GM21360 (cell line): Measurements from ENCODE around the gene ID3.

Source experiments
- ATAC-seq: cut with Tn5 transposase; IDR thresholded peaks from one replicate; pipeline ENCODE4 v1.9.1; 2021; ENCODE audit warnings: mild to moderate bottlenecking, moderate library complexity; ENCODE audit not compliant: unreplicated experiment

ID3 gene

GRCh38 chr1:23528250-23528978 lies 30.9 kb downstream of the ID3 start:
- peak; percentile 35 for ATAC-seq

GRCh38 chr1:23527900-23528249 lies 31.4 kb downstream of the ID3 start:
- ATAC-seq: no peak

DNA sequence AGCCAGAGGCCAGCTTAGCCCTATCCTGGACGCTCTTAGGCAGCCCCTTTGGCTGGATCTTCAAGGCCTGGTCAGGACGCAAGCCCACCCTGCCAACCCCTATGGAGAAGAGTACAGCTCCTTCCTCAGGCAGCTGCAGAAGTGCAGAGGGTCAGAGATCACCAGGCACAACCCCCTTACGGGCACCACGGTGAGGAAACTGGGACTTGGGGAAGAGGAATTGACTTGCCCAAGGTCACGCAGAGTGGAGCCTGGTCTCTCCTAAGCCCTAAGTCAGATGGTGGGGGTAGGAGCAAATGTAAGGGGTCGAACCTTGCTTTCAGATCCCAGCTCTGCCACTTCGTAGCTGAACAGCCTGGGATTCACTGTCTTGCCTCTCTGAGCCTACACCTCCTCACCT lies 31.9 kb downstream of the ID3 start:
- ATAC-seq: no peak

- no peak for ATAC-seq
Measured at GRCh38 chr1:23526329-23527041, 32.8 kb downstream of the ID3 start.

- ATAC-seq: no peak
Measured at GRCh38 chr1:23525558-23526250, 33.6 kb downstream of the ID3 start.

- no peak for ATAC-seq
Measured at GRCh38 chr1:23524716-23525401, 34.4 kb downstream of the ID3 start.

DNA sequence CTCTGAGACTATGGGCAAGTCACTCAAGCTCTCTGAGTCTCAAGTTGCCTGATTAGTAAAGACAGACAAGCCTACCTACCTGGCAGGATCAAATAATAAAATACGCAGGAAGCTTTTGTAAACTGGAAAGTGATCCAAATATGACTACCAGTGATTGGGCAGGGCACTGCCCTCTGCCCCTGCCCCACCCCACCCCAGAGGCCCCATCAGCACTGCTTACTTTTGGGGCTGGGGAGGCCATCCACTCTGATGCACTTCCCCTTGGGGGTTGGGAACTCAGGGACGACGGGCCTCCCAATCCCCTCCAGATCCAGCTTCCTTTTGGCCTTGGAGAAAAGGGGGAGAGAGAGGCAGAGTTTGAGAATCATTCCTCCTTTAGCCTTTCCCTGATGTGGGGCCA lies 35.1 kb downstream of the ID3 start:
- ATAC-seq: no peak

DNA sequence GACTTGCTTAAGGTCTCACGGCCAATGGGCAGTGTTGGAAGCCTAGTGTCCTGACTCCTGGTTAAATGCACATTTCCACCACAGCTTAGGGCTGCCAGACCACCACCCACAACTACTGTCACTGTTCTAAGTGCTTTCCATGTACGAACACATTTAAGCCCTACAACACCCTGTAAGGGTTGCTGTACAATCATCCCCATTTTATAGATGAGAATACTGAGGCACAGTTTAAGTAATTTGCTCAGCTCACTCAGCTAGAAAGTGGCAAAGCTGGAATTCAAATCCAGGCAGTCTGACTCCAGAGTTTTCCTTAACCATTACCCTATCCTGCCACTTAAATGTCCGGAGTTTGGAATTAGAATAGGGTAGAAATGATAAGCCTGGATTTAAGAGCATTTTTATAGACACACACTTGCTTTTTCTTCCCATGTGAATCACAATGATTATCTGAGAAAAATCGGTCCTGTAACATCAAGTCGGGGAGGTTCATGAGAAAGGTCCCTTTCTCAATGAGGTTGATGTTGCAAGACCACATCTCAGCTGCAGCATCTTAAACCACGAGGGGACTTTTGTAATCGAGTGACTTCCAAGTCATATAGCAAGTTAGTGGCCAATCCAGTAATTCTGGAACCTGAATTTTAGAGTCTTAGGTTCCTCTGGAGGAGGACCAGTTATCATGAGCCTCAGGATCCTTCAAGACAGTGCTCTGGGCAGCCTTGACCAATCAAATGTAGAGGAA lies 36.9 kb downstream of the ID3 start:
- ATAC-seq: no peak

DNA sequence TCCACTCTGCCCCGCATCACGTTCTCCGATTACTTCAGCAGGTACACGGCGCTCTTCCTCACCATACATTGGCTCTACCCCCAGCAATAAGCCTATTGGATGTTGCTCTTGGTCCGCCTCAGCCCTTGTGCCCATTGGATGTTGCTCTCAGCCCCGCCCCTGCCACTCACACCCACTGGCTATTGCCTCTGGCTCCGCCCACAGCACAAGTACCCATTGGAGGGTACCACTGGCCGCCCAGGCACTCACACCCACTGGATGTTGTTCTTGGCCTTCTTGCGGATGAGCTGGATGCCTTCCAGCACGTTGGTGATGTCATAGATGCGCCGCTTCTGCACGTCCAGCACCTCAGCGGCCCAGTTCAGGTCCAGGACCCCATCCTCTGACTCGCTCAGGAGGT lies 37.7 kb downstream of the ID3 start:
- no peak for ATAC-seq

DNA sequence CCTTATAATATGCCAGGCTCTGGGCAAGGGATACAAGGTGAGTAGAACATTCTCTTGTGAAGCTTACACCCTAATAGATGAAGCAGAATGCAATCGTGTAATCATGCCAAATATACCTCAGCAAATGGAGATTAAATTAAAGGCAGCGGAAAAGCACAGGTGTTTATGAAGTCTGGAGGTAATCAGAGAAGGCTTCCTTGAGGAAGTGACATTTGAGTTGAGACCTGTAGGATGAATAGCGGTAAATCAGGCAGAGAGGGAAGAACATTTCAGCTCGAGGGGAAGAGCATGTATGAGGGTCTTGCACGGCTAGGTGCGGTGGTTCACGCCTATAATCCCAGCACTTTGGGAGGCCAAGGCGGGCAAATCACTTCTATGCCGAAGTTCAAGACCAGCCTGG lies 41.7 kb downstream of the ID3 start:
- no peak for ATAC-seq

DNA sequence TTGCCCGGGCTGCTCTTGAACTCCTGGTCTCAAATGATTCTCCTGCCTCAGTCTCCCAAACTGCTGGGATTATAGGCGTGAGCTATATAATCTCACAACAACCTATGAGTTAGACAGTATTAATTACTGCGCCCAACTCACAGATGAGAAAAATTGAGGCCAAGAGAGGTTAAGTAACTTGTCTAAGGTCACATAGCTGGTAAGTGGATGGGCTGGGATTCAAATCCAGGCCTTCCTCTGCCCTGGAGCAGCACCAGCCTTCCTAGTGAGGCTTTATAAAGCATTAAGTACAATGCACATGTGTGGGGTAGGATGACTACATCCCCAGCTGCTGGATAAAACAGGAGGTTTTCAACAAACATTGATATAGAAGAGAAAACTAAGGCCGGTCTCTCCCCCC lies 43.4 kb downstream of the ID3 start:
- ATAC-seq: no peak

- no peak for ATAC-seq
Measured at GRCh38 chr1:23514111-23514679, 45.1 kb downstream of the ID3 start.

DNA sequence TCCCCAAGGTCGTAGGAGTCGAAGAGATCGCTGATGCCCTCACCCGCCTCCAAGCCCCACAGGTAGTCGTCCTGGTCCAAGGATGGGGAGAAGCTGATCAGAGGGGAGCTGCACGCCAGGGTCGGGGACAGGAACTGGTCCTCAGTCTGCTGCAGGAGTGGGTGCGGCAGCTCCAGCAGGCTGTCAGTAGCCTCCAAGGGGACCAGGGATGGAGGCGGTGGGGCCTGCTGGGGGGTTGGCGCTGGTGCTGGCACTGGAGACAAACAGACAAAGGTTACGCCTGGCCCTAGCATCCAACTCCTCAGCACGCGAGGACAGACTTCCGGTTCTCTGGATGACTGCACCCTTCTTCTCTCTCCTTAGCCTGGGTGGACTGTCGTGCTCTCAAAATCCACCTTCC lies 49.4 kb downstream of the ID3 start:
- ATAC-seq: no peak
